Lower leg skin (tissue), 3 donors: ENCODE measurements around the gene STX1B.

Source experiments
- CTCF ChIP-seq, 3 donors: fragments of 450-650 bp; IDR thresholded peaks; one replicate each; pipeline ENCODE4 v1.5.1; 2016; ENCODE audit warnings: antibody characterized with exemption in 3 of 3, mild to moderate bottlenecking in 3 of 3, moderate library complexity in 2 of 3
- POLR2A ChIP-seq, 2 donors: fragments of 450-650 bp; IDR thresholded peaks; one replicate each; pipeline ENCODE4 v1.6.1; 2016 to 2017; ENCODE audit warnings: antibody characterized with exemption in 2 of 2, mild to moderate bottlenecking in 1 of 2, moderate library complexity in 1 of 2

- no peak for TF ChIP-seq CTCF (IDR thresholded peaks at IDR 0.05)
- TF ChIP-seq POLR2A (IDR thresholded peaks at IDR 0.05) = no peak
These were observed 39.1 kb downstream of the STX1B start for GRCh38 chr16:30971298-30971697.
